Spleen (tissue), 7 donors: Measurements from ENCODE around the gene AP1S1.
A peak's percentile ranks its signal among the peaks of the same experiment; 100 is the strongest.

ENCODE experiments used
- POLR2A ChIP-seq, 3 donors: fragments of 450-650 bp; IDR thresholded peaks; one replicate each; pipeline ENCODE4 v1.5.1; 2017; ENCODE audit warnings: antibody characterized with exemption in 3 of 3, mild to moderate bottlenecking in 1 of 3
- POLR2AphosphoS5 ChIP-seq, 3 donors: sonication (generic); formaldehyde crosslinking; IDR thresholded peaks; one replicate each; pipeline ENCODE4 v1.5.1; 2017; ENCODE audit warnings: antibody characterized with exemption in 3 of 3
- TF ChIP-seq, protein P1 (sequence below), 11 experiments: fragments of 200-600 bp in 7 of 11; fragments of 450-650 bp in 4 of 11; sonication (generic) in 4 of 11; IDR thresholded peaks in 8 of 11; conservative IDR thresholded peaks in 3 of 11; 1 replicate in 7 of 11; 2 replicates in 4 of 11; pipeline versions ENCODE4 v1.4.0 to v1.8.0; 2016 to 2021; ENCODE audit warnings: antibody characterized with exemption in 11 of 11, inconsistent platforms in 4 of 11, mild to moderate bottlenecking in 1 of 11
- donor health status: DM: no; HTN: no; CAD: no; lungs with moderate emphysema.
- donor health status: DM: no; HTN: no; CAD: no.
- donor health status: DM: no; HTN: no; CAD: no.

DNA sequence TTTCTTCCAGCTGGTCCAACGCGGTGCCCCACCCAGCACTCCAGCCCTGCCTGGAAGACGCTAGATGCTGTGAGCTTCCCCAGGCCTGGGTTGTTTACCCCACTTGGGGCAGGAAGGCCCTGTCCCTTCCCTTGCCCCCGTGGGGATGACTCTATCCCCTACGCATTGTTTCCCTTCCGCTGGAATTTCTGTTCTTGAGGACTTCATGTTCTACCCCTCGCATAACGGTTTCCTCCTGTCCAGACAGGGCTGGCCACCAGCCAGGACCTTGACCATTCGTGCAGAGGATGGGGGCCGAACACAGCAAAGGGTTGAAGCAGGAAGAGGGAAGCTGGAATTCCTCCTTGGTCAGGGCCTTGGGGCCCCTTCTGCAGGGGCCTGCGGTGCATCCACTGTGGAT is 42.0 kb upstream of the AP1S1 start:
- peak; percentile 61 to 85 (median 82) for TF ChIP-seq POLR2AphosphoS5 (IDR thresholded peaks at IDR 0.05)
- TF ChIP-seq, protein P1, sequence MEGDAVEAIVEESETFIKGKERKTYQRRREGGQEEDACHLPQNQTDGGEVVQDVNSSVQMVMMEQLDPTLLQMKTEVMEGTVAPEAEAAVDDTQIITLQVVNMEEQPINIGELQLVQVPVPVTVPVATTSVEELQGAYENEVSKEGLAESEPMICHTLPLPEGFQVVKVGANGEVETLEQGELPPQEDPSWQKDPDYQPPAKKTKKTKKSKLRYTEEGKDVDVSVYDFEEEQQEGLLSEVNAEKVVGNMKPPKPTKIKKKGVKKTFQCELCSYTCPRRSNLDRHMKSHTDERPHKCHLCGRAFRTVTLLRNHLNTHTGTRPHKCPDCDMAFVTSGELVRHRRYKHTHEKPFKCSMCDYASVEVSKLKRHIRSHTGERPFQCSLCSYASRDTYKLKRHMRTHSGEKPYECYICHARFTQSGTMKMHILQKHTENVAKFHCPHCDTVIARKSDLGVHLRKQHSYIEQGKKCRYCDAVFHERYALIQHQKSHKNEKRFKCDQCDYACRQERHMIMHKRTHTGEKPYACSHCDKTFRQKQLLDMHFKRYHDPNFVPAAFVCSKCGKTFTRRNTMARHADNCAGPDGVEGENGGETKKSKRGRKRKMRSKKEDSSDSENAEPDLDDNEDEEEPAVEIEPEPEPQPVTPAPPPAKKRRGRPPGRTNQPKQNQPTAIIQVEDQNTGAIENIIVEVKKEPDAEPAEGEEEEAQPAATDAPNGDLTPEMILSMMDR (IDR thresholded peaks at IDR 0.05 in 8 of 11, conservative IDR thresholded peaks at IDR 0.05 in 3 of 11): no peak
- TF ChIP-seq POLR2A (IDR thresholded peaks at IDR 0.05): no peak
